Stimulated activated CD4-positive, alpha-beta T cell treated with anti-CD3 and anti-CD28 coated beads, Interleukin-4, amount 100 ng/mL, for 1 hour (primary cell): Measurements from ENCODE around the gene PKMYT1.
"Not testable (repeated sequence)": the region's sequence is repeated elsewhere in the genome, so short reads cannot be mapped to it uniquely, and the experiment has no call there.

Experiments used
- DNase-seq: peaks from one replicate; pipeline ENCODE4 v3.0.0-alpha.2; 2020

PKMYT1 gene

GRCh38 chr16:2929693-2930092, 50.6 kb downstream of the PKMYT1 start:
- no peak for DNase-seq

DNA sequence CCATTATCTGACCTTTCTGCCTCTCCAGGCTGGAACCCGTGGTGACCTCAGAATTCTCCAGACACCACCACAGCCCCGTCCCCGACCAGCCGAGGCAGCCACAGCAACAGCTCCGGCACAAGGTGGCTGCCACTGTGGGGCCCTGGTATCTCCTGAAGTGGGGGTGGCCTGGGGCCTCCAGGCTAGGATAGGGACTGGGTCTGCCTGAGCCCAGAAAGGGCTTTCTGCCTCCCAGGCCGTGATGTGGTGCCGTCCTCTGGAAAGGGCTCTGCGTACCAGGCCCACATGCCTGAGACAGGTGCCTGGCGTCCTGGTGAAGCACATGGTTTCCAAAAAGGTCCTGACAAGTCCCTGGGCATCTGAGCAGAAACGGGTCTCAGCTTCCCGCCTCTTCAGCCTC, 51.5 kb downstream of the PKMYT1 start:
- DNase-seq = no peak

DNA sequence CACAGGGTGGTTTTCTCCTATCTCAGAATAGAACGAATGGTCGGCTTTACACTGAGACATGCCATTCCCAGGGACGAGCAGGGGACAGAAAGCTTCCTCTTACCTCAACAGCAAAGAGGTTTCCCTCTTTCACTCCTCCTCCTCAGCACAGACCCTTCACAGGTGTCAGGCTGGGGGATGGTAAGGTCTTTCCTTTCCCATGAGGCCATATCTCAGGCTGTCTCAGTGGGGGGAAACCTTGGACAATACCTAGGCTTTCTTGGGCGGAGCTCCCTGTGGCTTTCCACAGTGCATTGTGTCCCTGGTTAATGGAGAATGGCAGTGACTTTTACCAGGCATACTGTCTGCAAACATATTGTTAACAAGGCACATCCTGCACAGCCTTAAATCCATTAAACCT, 52.1 kb downstream of the PKMYT1 start:
- DNase-seq = not testable (repeated sequence)

DNA sequence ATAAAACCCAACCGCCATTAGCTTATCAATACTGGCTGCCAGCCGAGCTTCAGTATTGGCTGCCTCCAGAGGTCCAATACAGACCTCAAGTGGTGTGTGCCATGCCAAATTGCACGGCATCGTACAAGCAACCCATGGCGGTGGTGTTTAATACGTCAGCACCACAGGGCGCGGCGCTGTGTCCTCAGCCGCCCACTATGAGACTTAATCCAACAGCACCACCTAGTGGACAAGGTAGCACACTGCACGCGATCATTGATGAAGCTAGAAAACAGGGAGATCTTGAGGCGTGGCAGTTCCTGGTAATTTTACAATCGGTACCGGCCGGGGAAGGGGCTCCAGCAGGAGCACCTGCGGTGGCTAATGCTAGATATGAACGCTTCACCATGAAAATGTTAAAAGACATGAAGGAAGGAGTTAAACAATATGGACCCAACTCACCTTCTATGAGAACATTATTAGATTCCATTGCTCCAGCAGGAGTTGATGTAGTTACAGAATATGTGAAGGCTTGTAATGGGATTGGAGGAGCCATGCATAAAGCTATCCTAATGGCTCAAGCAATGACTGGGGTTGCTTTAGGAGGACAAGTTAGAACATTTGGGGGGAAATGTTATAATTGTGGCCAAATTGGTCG, 53.1 kb downstream of the PKMYT1 start:
- peak; percentile 82 for DNase-seq

GRCh38 chr16:2926650-2926999, 53.6 kb downstream of the PKMYT1 start:
- no peak for DNase-seq

- DNase-seq = no peak
Measured at GRCh38 chr16:2925951-2926649, 54.1 kb downstream of the PKMYT1 start.

DNA sequence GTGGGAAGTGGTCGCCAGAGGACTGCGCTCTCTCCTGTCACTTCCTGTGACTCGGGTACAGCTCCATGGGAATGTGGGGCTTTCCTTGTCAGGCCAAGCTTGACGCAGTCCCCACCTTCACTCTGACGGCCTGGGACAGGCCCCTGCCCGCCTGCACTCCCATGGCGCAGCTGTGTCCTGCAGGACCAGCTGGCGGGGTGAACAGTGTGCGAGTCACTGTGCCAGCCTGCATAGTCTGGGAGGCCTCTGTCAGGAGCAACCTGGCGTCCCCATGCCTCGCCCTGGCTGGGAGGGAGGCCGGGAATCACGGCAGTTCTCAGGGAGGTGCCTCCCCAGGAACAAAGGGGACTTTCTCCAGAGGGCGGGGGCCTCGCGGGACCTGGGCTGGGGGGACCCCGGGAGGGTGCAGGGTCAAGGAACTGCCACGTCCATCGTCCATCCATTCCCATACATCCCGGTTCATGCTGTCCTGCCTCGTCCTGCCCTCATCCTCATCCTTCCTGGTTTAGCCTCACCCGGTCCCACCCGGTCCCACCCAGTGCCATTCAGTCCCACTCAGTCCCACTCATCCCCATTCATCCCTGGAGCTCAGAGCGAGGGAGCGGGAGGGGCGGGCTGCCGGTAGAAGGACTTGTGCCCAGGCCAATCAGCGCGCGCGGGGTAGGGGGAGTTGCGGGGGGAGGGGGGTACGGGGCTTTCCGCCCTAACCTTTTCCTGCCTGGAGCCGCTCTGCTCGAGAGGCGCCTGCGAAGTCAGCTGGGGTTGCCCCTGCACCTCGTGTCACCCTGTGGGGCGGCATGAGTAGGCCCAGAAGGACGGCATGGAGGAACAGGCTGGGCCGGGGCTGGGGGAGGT, 55.1 kb downstream of the PKMYT1 start:
- DNase-seq = no peak

GRCh38 chr16:2923481-2923880, 56.8 kb downstream of the PKMYT1 start:
- no peak for DNase-seq
